Progenitor cell of endocrine pancreas (in vitro differentiated cells): ENCODE results near the gene PHACTR1. TPM values are rescaled to one million over a fixed set of nuclear protein-coding genes. Genes with fewer than 3 reads are reported as not detected.

ENCODE experiments used
- DNase-seq: peaks from one replicate; pipeline ENCODE4 v3.0.0; 2021; ENCODE audit warnings: low spot score; ENCODE audit not compliant: unreplicated experiment
- H3K27ac Mint-ChIP-seq: 2 replicates; pipeline ENCODE4 v1.8.0; 2021; ENCODE audit warnings: mild to moderate bottlenecking, moderate library complexity, mixed read lengths
- H3K27me3 Mint-ChIP-seq: 2 replicates; pipeline ENCODE4 v1.8.0; 2021; ENCODE audit warnings: mixed read lengths
- H3K36me3 Mint-ChIP-seq: 2 replicates; pipeline ENCODE4 v1.8.0; 2022; ENCODE audit warnings: mixed read lengths; ENCODE audit not compliant: insufficient read depth
- H3K4me1 Mint-ChIP-seq: 2 replicates; pipeline ENCODE4 v1.8.0; 2021; ENCODE audit warnings: low read depth, mixed read lengths
- H3K4me3 Mint-ChIP-seq: 2 replicates; pipeline ENCODE4 v1.8.0; 2021; ENCODE audit warnings: low read depth, mild to moderate bottlenecking, moderate library complexity, mixed read lengths
- H3K9me3 Mint-ChIP-seq: 2 replicates; pipeline ENCODE4 v1.8.0; 2021; ENCODE audit warnings: low read depth, mixed read lengths
- total RNA-seq: library from RNA; stranded (reverse); gene quantifications from 2 replicates; pipeline ENCODE4 v1.2.1, GENCODE V29; 2021
- TF ChIP-seq, protein P1 (sequence below): fragments of 200-600 bp; sonication (generic); IDR thresholded peaks from one replicate; pipeline ENCODE4 v1.5.0; 2021; ENCODE audit warnings: antibody characterized with exemption, mild to moderate bottlenecking; ENCODE audit not compliant: unreplicated experiment

Gene PHACTR1
- total RNA-seq, 1 donor from 2014 or later = 8.6 TPM

DNA sequence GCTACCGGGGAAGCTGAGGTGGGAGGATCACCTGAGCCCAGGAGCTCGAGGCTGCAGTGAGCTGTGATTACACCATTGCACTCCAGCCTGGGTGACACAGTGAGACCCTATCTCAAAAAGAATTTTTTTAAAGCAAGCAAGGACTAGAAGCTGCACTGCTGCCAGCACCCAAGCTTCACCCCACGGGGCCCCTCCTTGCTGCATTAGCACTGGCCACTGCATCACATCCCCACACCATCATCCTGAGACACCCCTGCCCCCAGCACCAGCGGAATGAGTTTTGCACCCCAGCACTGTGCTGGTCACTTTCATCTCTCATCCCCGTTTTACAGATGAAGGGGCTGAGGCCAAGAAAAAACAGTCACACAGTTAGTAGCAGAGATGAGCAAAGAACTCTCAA, 580.8 kb downstream of the PHACTR1 start:
- H3K27ac Mint-ChIP-seq = no peak overlapping the region
- TF ChIP-seq, protein P1, sequence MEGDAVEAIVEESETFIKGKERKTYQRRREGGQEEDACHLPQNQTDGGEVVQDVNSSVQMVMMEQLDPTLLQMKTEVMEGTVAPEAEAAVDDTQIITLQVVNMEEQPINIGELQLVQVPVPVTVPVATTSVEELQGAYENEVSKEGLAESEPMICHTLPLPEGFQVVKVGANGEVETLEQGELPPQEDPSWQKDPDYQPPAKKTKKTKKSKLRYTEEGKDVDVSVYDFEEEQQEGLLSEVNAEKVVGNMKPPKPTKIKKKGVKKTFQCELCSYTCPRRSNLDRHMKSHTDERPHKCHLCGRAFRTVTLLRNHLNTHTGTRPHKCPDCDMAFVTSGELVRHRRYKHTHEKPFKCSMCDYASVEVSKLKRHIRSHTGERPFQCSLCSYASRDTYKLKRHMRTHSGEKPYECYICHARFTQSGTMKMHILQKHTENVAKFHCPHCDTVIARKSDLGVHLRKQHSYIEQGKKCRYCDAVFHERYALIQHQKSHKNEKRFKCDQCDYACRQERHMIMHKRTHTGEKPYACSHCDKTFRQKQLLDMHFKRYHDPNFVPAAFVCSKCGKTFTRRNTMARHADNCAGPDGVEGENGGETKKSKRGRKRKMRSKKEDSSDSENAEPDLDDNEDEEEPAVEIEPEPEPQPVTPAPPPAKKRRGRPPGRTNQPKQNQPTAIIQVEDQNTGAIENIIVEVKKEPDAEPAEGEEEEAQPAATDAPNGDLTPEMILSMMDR = no peak
- H3K4me3 Mint-ChIP-seq = no peak overlapping the region
- peaks cover 25% of the 10 kb centered on the region for H3K36me3 Mint-ChIP-seq
- no peaks in the 10 kb centered on the region for H3K9me3 Mint-ChIP-seq
- no peaks in the 10 kb centered on the region for H3K27me3 Mint-ChIP-seq
- DNase-seq = no peak
- H3K4me1 Mint-ChIP-seq = no peaks in the 10 kb centered on the region

DNA sequence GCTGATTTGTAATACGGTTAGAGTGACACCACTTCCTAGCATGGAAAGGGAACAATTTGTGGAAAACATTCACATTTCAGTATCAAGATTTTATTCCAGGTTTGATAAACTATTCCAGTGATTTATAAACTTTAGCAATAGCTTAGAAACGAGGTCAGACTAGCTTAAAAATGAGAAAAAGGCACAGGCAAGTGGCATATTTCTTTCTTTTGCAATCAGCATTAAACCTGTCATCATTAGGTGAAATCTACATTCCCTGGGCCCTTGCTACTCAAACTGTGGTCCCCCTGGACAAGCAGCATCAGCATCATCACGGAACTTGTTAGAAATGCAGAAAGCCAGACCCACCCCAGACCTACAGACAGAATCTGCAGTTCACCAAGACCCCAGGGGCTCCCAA, 581.9 kb downstream of the PHACTR1 start:
- Mint-ChIP-seq H3K4me3 (no peak overlapping the region), H3K36me3 (peaks cover 25% of the 10 kb centered on the region), H3K27ac (no peak overlapping the region), H3K4me1 (peaks cover 7% of the 10 kb centered on the region), H3K9me3 (no peaks in the 10 kb centered on the region), H3K27me3 (no peaks in the 10 kb centered on the region)
- TF ChIP-seq, protein P1 = no peak
- no peak for DNase-seq

DNA sequence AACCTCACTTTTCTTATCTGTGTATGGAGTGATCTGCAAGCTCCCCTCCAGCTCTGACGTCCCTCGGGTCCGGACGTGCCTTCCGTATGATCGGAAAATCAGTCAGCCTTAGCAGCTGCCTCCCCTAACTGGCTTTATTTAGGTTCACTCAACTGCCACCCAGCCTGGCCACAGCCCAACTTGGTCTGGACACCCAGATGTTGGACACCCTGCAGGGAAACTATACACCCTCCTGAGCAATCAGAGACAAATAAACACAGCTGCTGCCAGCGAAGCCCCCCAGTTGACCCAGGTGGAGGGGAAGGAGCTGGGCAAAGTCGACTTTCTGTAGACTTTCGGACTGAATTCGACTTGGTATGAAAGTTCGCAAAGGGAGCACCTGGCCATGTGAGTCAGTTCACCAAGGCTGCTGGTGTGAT, 582.8 kb downstream of the PHACTR1 start:
- TF ChIP-seq, protein P1 = no peak
- peaks cover 11% of the 10 kb centered on the region for H3K4me1 Mint-ChIP-seq
- H3K27me3 Mint-ChIP-seq = no peaks in the 10 kb centered on the region
- H3K9me3 Mint-ChIP-seq = no peaks in the 10 kb centered on the region
- H3K4me3 Mint-ChIP-seq = no peak overlapping the region
- no peak for DNase-seq
- no peak overlapping the region for H3K27ac Mint-ChIP-seq
- peaks cover 27% of the 10 kb centered on the region for H3K36me3 Mint-ChIP-seq

DNA sequence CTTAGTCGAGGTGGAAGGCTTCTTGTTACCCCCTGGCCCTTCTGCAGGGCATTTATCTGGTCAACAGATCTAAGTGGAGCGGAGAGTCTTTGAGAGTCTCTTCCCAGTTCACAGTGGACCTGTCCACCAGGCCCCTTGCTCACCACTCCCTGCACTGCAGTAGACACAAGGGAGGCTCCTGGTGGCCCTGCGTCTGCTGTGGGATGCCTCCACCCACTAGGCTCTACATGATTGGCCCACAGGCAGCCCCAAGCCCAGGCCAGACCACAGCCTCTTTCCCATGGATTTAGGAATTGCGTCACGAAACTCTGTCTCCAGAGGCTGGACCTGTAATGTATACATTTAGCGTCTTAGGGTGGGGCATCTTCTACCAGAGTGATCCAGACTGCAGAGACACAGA, 583.4 kb downstream of the PHACTR1 start:
- Mint-ChIP-seq H3K9me3 (no peaks in the 10 kb centered on the region), H3K27me3 (no peaks in the 10 kb centered on the region), H3K27ac (no peak overlapping the region), H3K4me1 (peaks cover 11% of the 10 kb centered on the region), H3K36me3 (peaks cover 23% of the 10 kb centered on the region), H3K4me3 (no peak overlapping the region)
- DNase-seq = no peak
- TF ChIP-seq, protein P1 = no peak

DNA sequence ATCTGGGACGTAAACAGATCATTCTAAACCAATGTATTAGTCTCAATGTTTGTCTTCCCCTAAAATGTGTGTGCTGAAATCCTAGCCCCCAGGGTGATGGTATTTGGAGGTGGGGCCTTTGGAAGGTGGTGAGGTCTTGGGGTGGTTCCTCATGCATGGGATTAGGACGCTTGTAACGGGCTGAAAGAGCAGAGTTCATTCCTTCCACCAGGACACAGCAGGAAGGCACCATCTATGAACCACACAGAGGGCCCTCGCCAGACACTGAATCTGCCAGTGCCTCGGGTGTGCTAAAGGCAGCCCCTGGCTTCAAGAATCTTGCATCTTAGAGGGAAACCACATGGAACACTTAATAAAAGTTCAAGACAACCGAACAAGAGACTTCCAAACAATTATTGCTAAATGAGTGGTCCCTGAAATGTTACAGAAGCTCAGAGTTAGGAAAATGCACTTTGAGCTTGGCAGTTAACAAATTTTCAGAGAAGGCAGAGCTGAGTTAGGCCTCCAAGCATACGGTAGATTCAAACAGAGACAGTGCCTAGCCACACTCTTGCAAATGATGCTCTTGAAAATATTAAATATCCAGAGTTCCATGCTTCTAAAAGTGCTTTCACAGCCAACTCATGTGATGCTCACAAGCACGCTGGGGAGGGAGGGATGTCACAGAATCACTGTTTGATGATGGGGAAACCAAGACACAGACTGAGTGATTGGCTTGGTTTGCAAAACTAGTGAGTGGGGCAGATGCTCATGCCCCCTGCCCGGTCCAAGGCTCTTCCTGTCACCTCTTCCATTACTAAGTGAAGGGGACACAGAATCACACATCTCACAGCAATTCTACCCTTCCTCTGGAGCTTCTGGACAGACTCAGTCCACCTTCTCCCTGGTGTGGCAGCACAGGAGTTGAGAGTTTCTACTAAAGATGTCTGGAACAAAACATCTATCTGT, 584.4 kb downstream of the PHACTR1 start:
- Mint-ChIP-seq H3K27me3 (no peaks in the 10 kb centered on the region), H3K4me1 (peaks cover 11% of the 10 kb centered on the region), H3K4me3 (no peak overlapping the region), H3K36me3 (peaks cover 25% of the 10 kb centered on the region), H3K27ac (peak overlapping the region; percentile 79), H3K9me3 (no peaks in the 10 kb centered on the region)
- DNase-seq = no peak
- TF ChIP-seq, protein P1 = no peak
